CD14-positive monocyte (primary cell): ENCODE data around the gene ERBB4. TPM values are rescaled to one million over a fixed set of nuclear protein-coding genes. Genes with fewer than 3 reads are reported as not detected.

Experiments used
- DNase-seq, 3 donors: peaks; one replicate each; pipeline ENCODE4 v3.0.0-alpha.2; 2011 to 2022
- H2AFZ ChIP-seq: 2 replicates; pipeline ENCODE4 v1.6.0; 2012; ENCODE audit warnings: mild to moderate bottlenecking, low read depth, low read length, inconsistent platforms; ENCODE audit not compliant: insufficient read depth, poor library complexity, severe bottlenecking
- H3K27ac ChIP-seq, 2 donors: 1 replicate in 1 of 2; 2 replicates in 1 of 2; pipeline ENCODE4 v1.5.1; 2012 to 2013; ENCODE audit warnings: low read length in 2 of 2, control low read depth in 1 of 2, inconsistent platforms in 1 of 2, low read depth in 1 of 2, mild to moderate bottlenecking in 1 of 2
- H3K27me3 ChIP-seq, 2 donors: one replicate each; pipeline versions ENCODE4 v1.6.0 to v1.6.1; 2011 to 2013; ENCODE audit warnings: low read length in 2 of 2; ENCODE audit not compliant: control insufficient read depth in 2 of 2, insufficient read depth in 2 of 2
- H3K36me3 ChIP-seq, 2 donors: replicated peaks in 1 of 2; 1 replicate in 1 of 2; 2 replicates in 1 of 2; pipeline versions ENCODE4 v1.5.1 to v1.6.1; 2012 to 2013; ENCODE audit warnings: low read length in 2 of 2, control low read depth in 1 of 2, inconsistent platforms in 1 of 2, mild to moderate bottlenecking in 1 of 2; ENCODE audit not compliant: insufficient read depth in 2 of 2, control insufficient read depth in 1 of 2
- H3K4me1 ChIP-seq, 2 donors: 1 replicate in 1 of 2; 2 replicates in 1 of 2; pipeline versions ENCODE4 v1.5.1 to v1.6.1; 2012 to 2013; ENCODE audit warnings: low read length in 2 of 2, control low read depth in 1 of 2, inconsistent platforms in 1 of 2, mild to moderate bottlenecking in 1 of 2, moderate library complexity in 1 of 2; ENCODE audit not compliant: insufficient read depth in 2 of 2, control insufficient read depth in 1 of 2
- H3K4me2 ChIP-seq: replicated peaks from 2 replicates; pipeline ENCODE3; 2012; ENCODE audit warnings: low read length, moderate library complexity, mild to moderate bottlenecking; ENCODE audit not compliant: poor library complexity, severe bottlenecking; ENCODE audit errors: extremely low read depth
- H3K4me3 ChIP-seq, 3 experiments: fragments of 200-600 bp in 1 of 3; sonication (generic) in 1 of 3; replicated peaks in 1 of 3; 1 replicate in 2 of 3; 2 replicates in 1 of 3; pipeline ENCODE4 v1.5.1; 2011 to 2013; ENCODE audit warnings: low read length in 3 of 3, mild to moderate bottlenecking in 3 of 3, control low read depth in 2 of 3, low read depth in 2 of 3, inconsistent platforms in 1 of 3, moderate library complexity in 1 of 3
- H3K79me2 ChIP-seq: 2 replicates; pipeline ENCODE4 v1.6.0; 2012; ENCODE audit warnings: mild to moderate bottlenecking, control low read depth, inconsistent platforms, low read length, moderate library complexity; ENCODE audit not compliant: insufficient read depth
- H3K9ac ChIP-seq: 2 replicates; pipeline ENCODE4 v1.6.0; 2017; ENCODE audit warnings: low read length, mild to moderate bottlenecking; ENCODE audit not compliant: insufficient read depth, poor library complexity, severe bottlenecking
- H3K9me3 ChIP-seq, 2 donors: replicated peaks in 1 of 2; 1 replicate in 1 of 2; 2 replicates in 1 of 2; pipeline versions ENCODE4 v1.5.1 to v1.6.1; 2012 to 2013; ENCODE audit warnings: low read length in 2 of 2, control low read depth in 1 of 2; ENCODE audit not compliant: control insufficient read depth in 1 of 2, insufficient read depth in 1 of 2
- H4K20me1 ChIP-seq: 2 replicates; pipeline ENCODE4 v1.6.0; 2012; ENCODE audit warnings: mild to moderate bottlenecking, low read length, control low read depth, moderate library complexity; ENCODE audit not compliant: insufficient read depth
- H3K27ac Mint-ChIP-seq, 7 donors: one replicate each; pipeline ENCODE4 v1.8.0; 2020; ENCODE audit warnings: mild to moderate bottlenecking in 7 of 7, mixed read lengths in 7 of 7, moderate library complexity in 6 of 7, inconsistent platforms in 2 of 7
- H3K27me3 Mint-ChIP-seq, 3 donors: one replicate each; pipeline ENCODE4 v1.8.0; 2021 to 2022; ENCODE audit warnings: low read depth in 3 of 3, mild to moderate bottlenecking in 3 of 3, mixed read lengths in 3 of 3, moderate library complexity in 3 of 3, inconsistent platforms in 1 of 3
- H3K36me3 Mint-ChIP-seq, 2 donors: one replicate each; pipeline ENCODE4 v1.8.0; 2020; ENCODE audit warnings: mixed read lengths in 2 of 2, inconsistent platforms in 1 of 2, mild to moderate bottlenecking in 1 of 2
- H3K4me1 Mint-ChIP-seq: one replicate; pipeline ENCODE4 v1.8.0; 2020; ENCODE audit warnings: mild to moderate bottlenecking, mixed read lengths
- H3K4me3 Mint-ChIP-seq, 2 donors: one replicate each; pipeline ENCODE4 v1.8.0; 2020; ENCODE audit warnings: mild to moderate bottlenecking in 2 of 2, mixed read lengths in 2 of 2, moderate library complexity in 1 of 2
- H3K9me3 Mint-ChIP-seq, 7 donors: one replicate each; pipeline ENCODE4 v1.8.0; 2020 to 2022; ENCODE audit warnings: mixed read lengths in 7 of 7, mild to moderate bottlenecking in 6 of 7, moderate library complexity in 6 of 7, inconsistent platforms in 2 of 7
- WGBS: methylation state at CpG from one replicate; pipeline ENCODE4 v1.1.5; 2013; ENCODE audit warnings: missing lambda C conversion rate; ENCODE audit not compliant: insufficient coverage; 5-methylcytosine and 5-hydroxymethylcytosine counted together
- intact Hi-C, 2 donors: fragments of 100-400 bp; cut with micrococcal nuclease; formaldehyde crosslinking; loops; one replicate each; pipeline versions ENCODE4 v1.15.0 to v1.15.1; 2023
- polyA minus RNA-seq: library from RNA; depleted of rRNA, polyadenylated mRNA; stranded (reverse); fragments of >200 nt; gene quantifications from 2 replicates; pipeline ENCODE4 v1.2.3, GENCODE V29; 2012
- polyA plus RNA-seq, 3 donors: library from polyadenylated mRNA; depleted of rRNA in 1 of 3; unstranded in 2 of 3; stranded (reverse) in 1 of 3; fragments of 300-500 nt in 2 of 3; fragments of >200 nt in 1 of 3; fragmentation: Illumina TruSeq in 2 of 3; gene quantifications; 1 replicate in 2 of 3; 2 replicates in 1 of 3; pipeline ENCODE4 v1.2.3, GENCODE V29; 2012 to 2021
- total RNA-seq, 12 experiments: library from RNA in 1 of 12; stranded (reverse) in 1 of 12; fragments of 120-200 nt in 1 of 12; gene quantifications; one replicate each; pipeline ENCODE4 v1.2.4 and lab custom pipeline; 2013 to 2026; ENCODE audit warnings: mixed read lengths in 6 of 12, inconsistent platforms in 1 of 12
- TF ChIP-seq, protein P1 (sequence below): fragments of 200-600 bp; IDR thresholded peaks from one replicate; pipeline ENCODE4 v1.8.0; 2022; ENCODE audit warnings: antibody characterized with exemption, mild to moderate bottlenecking

Gene ERBB4
- not detected for total RNA-seq (2013)
- polyA plus RNA-seq = not detected
- polyA minus RNA-seq = not detected in 2 replicates
- total RNA-seq (lab: John Stamatoyannopoulos, UW) = 0 to 3.9 (median 0.16) reads per million in 11 experiments

DNA sequence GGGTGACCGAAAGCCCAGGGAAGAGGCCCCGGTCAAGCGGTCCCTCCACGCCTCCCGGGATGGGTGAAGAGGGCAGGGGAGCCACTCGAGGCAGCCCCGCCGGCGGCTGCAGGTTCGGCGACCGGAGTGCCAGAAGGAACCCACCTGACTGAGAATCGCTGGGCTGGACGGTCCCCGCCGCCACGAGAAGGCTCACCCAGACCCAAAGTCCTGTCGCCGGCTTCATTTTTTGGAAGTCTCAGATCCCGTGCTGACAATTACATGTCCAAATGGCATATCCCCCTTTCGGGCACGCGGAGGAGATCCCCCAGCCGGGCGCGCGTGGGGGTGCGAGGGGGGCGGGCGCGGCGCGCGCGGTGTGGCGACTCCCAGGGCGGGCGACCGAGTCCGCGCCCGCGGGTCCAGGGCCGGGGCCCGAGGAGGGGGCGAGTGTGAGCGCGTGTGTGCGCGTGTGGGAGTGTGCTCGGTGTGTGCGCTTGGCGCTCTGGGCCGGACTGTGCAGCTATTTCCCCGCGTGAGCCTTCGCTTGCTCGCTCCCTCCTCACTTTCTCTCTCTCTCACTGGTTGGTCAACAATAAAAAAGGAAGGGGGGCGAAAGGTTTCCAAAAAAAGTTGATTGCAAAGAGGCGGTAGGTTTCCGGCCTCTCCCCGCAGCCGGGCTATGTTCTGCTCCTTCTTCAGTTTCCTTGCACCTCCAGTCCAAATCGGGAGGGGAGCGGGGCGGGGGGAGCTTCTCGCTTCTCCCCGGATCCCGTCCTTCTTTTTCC, at the start of gene ERBB4:
ERBB4 (minus strand) TSS at position 498 of the 767 bp plus-strand sequence; CDS start at position 226, 272 bp downstream.
- Histone ChIP-seq H3K9me3 (peaks cover 0 to 16% of the 10 kb centered on the region in 2 donors), H3K27ac (no peak within 1 kb of the TSS), H3K27me3 (peaks cover 48 to 84% of the 10 kb centered on the region in 2 donors), H3K79me2 (no peaks in the 10 kb centered on the region), H4K20me1 (no peaks in the 10 kb centered on the region), H3K36me3 (no peaks in the 10 kb centered on the region), H3K4me2 (peak within 1 kb of the TSS; percentile 67), H3K4me3 (peak within 1 kb of the TSS in 2 of 3 experiments; percentile 1 to 61), H3K4me1 (peaks cover 0 to 6% of the 10 kb centered on the region in 2 donors), H2AFZ (peak within 1 kb of the TSS; percentile 59), H3K9ac (peak within 1 kb of the TSS; percentile 21)
- Mint-ChIP-seq H3K36me3 (no peaks in the 10 kb centered on the region), H3K27me3 (peaks cover 62 to 75% (median 69%) of the 10 kb centered on the region in 3 donors), H3K4me1 (peaks cover 19% of the 10 kb centered on the region), H3K4me3 (peak within 1 kb of the TSS; percentile 68 to 90), H3K9me3 (peaks cover 0 to 23% (median 15%) of the 10 kb centered on the region in 7 donors), H3K27ac (peak within 1 kb of the TSS in 1 of 7 donors; percentile 36)
- WGBS = 1% methylated on average over 54 of the region's 69 CpGs
- no peak for DNase-seq
- intact Hi-C loops = no loop called here
- TF ChIP-seq, protein P1, sequence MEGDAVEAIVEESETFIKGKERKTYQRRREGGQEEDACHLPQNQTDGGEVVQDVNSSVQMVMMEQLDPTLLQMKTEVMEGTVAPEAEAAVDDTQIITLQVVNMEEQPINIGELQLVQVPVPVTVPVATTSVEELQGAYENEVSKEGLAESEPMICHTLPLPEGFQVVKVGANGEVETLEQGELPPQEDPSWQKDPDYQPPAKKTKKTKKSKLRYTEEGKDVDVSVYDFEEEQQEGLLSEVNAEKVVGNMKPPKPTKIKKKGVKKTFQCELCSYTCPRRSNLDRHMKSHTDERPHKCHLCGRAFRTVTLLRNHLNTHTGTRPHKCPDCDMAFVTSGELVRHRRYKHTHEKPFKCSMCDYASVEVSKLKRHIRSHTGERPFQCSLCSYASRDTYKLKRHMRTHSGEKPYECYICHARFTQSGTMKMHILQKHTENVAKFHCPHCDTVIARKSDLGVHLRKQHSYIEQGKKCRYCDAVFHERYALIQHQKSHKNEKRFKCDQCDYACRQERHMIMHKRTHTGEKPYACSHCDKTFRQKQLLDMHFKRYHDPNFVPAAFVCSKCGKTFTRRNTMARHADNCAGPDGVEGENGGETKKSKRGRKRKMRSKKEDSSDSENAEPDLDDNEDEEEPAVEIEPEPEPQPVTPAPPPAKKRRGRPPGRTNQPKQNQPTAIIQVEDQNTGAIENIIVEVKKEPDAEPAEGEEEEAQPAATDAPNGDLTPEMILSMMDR = no peak

DNA sequence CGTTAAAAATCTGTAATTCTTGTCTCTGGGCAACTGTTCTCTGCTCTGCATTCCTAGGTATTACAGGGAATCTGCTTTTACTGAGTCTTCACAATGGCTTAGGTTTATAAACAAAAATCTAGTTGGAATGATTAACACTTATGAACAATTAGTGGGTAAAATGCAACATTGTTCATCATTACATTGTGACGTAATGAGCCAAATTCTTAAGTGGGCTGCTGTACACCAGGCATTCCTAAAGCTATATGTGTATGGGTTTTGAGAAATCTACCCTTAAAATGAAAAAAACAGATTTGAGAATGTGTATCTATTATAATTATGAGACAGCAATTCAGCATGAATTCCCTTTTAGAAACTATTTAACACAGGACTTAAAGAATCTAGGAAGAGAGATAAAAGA, 41.5 kb upstream of the ERBB4 start:
- no peaks in the 10 kb centered on the region for H3K9me3 ChIP-seq
- peaks cover 0 to 4% (median 2%) of the 10 kb centered on the region in 7 donors for H3K9me3 Mint-ChIP-seq
- no peaks in the 10 kb centered on the region for H3K27me3 ChIP-seq
- no peaks in the 10 kb centered on the region for H3K36me3 Mint-ChIP-seq
- H3K79me2 ChIP-seq = no peaks in the 10 kb centered on the region
- H4K20me1 ChIP-seq = no peaks in the 10 kb centered on the region
- H3K4me3 ChIP-seq = no peak overlapping the region
- no peak overlapping the region for H3K4me2 ChIP-seq
- no peaks in the 10 kb centered on the region for H3K4me1 Mint-ChIP-seq
- intact Hi-C loops = no loop called here
- H2AFZ ChIP-seq = no peak overlapping the region
- H3K9ac ChIP-seq = no peak overlapping the region
- H3K27ac ChIP-seq = no peak overlapping the region
- DNase-seq = no peak
- no peaks in the 10 kb centered on the region for H3K36me3 ChIP-seq
- no peaks in the 10 kb centered on the region for H3K27me3 Mint-ChIP-seq
- H3K4me3 Mint-ChIP-seq = no peak overlapping the region
- TF ChIP-seq, protein P1 = no peak
- no CpG with 5 or more reads among the region's 2 CpGs for WGBS
- H3K4me1 ChIP-seq = no peaks in the 10 kb centered on the region
- H3K27ac Mint-ChIP-seq = no peak overlapping the region
